GM21528 (cell line): Measurements from ENCODE around the gene ZNF862.

ENCODE experiments used
- ATAC-seq: cut with Tn5 transposase; IDR thresholded peaks from one replicate; pipeline ENCODE4 v1.9.1; 2021; ENCODE audit warnings: mild to moderate bottlenecking, moderate library complexity; ENCODE audit not compliant: unreplicated experiment, low FRiP score

The ZNF862 gene

GRCh38 chr7:149838224-149838991, at the start of gene ZNF862:
ZNF862 (plus strand) TSS chr7:149838375; CDS start chr7:149838612, 237 bp downstream.
- ATAC-seq = peak; percentile 97

GRCh38 chr7:149789101-149789500, 49.1 kb upstream of the ZNF862 start:
- ATAC-seq = no peak

GRCh38 chr7:149790146-149790548, 48.0 kb upstream of the ZNF862 start:
- no peak for ATAC-seq

DNA sequence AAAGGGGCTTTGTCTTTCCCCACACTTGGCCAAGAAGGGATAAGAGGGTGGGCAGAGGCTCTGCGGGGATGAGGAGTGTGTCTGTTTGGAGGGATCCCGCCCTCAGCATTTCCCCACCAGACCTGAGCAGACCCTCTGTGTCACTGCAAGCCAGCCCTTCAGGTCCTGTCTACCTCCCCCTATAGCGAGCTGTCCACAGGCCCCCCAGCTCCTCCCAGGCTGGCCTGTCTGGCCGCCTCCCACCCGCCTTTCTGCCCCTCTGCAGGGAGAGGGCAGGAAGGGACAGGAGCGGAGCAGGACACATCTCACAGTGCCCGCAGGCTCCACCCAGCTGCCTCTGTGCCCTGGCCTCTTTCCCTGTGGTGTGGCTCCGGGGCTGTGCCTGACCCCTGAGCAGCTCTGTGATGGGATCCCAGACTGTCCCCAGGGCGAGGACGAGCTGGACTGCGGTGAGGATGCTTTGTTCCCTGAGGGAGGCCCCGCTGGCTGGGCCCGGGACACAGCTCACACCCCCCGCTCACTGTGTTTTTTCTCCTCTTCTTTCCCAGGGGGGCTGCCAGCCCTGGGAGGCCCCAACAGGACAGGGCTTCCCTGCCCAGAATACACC, 47.3 kb upstream of the ZNF862 start:
- ATAC-seq = no peak

DNA sequence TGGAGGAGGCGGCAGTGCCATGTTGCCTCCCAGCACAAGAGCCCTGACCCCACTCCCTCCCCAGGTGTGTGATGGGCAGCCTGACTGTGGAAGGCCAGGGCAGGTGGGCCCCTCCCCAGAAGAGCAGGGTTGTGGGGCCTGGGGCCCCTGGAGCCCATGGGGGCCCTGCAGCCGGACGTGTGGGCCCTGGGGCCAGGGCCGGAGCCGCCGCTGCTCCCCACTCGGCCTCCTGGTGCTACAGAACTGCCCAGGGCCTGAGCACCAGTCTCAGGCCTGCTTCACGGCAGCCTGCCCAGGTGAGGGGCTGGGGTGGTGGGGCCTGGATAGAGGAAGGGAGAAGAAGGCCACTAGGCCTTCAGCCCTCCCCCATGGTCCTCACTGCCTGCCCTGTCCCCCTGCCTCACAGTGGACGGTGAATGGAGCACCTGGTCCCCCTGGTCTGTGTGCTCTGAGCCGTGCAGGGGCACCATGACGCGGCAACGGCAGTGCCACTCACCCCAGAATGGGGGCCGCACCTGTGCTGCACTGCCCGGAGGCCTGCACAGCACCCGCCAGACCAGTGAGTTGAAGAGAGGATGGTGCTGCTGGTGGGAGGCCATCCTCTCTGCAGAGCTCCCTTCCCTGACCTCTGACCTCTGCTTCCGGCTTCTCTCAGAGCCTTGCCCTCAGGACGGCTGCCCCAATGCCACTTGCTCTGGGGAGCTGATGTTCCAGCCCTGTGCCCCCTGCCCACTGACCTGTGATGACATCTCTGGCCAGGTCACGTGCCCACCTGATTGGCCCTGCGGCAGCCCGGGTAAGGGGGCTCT, 46.6 kb upstream of the ZNF862 start:
- no peak for ATAC-seq

DNA sequence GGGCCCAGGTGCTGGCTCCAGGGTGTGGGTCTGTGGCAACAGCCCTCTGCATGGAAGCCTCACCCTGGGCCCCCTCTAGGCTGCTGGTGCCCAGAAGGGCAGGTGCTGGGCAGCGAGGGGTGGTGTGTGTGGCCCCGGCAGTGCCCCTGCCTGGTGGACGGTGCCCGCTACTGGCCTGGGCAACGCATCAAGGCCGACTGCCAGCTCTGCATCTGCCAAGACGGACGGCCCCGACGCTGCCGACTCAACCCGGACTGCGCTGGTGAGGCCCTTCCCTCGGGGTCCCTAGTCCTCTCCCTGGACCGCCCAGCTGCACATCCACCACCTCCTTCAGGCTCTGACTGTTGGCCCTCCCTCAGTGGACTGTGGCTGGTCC, 46.0 kb upstream of the ZNF862 start:
- ATAC-seq = no peak

DNA sequence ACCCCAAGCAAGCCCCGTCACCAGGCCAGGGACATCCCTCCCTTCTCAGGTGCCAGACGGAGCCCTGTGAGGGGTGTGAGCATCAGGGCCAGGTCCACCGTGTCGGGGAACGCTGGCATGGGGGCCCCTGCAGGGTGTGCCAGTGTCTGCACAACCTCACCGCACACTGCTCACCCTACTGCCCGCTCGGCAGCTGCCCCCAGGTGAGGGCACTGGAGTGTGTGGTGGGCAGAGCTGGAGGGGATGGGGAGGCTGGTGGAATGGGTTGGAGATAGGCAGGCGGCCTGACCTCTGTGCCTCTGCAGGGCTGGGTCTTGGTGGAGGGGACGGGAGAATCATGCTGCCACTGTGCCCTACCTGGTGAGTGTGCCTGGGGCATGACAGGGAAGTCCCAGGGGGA, 44.9 kb upstream of the ZNF862 start:
- no peak for ATAC-seq

- ATAC-seq = no peak
These were observed 43.5 kb upstream of the ZNF862 start for GRCh38 chr7:149794661-149795060.

GRCh38 chr7:149795126-149795525, 43.0 kb upstream of the ZNF862 start:
- ATAC-seq = no peak

- ATAC-seq = no peak
These were observed 41.8 kb upstream of the ZNF862 start for GRCh38 chr7:149796287-149796860.

GRCh38 chr7:149797771-149798170, 40.4 kb upstream of the ZNF862 start:
- ATAC-seq = no peak

GRCh38 chr7:149799397-149800168, 38.6 kb upstream of the ZNF862 start:
- ATAC-seq = no peak

DNA sequence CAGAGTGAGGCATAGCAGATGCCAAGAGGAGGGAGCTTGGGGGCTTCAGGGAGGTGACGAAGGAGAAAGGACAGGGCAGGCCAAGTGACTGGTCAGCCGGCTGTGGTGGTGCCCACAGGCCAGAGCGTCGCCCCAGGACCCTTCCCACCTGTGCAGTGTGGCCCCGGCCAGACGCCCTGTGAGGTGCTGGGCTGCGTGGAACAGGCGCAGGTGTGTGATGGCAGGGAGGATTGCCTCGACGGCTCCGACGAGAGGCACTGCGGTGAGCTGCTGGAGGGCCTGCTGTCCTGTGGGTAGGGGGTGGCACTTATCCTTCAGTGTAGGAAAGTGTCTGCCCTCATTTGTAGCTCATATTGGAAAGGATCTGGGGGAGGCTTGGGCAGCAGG, 38.0 kb upstream of the ZNF862 start:
- ATAC-seq = no peak

DNA sequence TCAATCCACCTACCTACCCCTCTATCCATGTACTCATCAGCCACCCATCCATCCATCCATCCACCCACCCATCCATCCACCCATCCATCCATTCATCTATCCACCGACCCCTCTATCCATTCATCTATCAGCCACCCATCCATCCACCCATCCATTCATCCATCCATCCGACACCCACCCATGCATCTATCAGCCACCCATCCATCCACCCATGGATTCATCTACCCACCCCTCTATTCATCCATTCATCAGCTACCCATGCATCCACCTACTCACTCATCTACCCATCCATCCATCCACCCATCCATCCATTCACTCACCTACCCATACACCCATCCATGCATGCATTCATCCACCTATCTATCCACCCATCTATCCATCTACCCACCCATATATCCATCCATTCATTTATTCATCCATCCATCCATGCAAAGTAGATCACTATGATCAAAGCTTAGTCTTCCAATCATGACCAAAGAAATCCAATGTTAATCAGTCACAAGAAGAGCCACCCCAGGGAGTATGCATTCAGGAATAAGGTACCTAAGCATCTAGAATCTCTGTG, 37.1 kb upstream of the ZNF862 start:
- ATAC-seq = no peak

DNA sequence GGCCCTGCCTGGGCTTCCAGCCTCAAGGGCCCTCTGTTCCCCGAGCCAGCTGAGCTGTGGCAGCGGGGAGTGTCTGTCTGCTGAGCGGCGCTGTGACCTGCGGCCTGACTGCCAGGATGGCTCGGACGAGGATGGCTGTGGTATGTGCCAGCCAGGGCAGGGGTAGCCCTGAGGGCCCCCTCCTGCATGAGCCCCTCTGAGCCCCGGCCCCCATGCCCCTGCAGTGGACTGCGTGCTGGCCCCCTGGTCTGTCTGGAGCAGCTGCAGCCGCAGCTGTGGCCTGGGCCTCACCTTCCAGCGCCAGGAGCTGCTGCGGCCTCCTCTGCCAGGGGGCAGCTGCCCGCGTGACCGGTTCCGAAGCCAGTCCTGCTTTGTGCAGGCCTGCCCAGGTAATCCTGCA, 36.4 kb upstream of the ZNF862 start:
- no peak for ATAC-seq

GRCh38 chr7:149802966-149803365, 35.2 kb upstream of the ZNF862 start:
- ATAC-seq = no peak

DNA sequence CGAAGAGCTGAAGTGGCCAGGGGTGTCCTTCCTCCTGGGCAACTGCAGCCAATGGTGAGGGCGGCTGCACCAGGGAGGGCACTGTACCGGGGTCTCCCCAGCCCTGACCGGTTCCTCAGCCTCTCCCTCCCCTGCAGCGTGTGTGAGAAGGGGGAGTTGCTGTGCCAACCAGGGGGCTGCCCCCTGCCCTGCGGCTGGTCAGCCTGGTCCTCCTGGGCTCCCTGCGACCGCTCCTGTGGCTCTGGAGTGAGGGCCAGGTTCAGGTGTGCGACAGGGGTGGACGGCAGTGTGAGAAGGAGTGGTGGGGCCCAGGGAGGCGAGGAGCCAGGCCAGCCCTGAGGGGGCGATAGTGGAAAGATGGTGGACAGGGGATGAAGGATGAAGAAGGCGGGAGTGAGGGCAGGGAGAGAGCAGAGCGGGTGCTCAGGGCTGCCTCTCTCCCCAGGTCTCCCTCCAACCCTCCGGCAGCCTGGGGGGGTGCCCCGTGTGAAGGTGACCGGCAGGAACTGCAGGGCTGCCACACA, 34.6 kb upstream of the ZNF862 start:
- ATAC-seq = no peak

DNA sequence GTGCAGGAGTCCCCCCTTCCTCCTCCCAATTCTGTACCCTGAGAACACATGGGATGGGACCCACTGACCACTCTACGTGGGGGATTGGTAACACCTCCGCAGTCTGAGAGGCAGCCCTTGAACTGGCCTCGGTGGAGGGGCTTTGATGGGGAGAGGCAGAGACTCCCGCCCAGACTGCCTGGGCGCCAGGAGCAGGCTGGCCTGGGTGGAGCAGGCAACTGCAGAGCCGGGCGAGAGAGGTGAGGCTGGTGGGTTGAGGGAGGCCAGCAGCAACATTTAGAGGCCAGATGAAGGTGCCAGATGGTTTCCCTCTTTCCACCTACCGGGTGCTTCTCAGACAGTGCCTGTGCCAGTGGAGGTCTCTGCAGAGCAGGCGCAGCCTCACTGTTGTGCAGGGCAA, 34.1 kb upstream of the ZNF862 start:
- no peak for ATAC-seq

DNA sequence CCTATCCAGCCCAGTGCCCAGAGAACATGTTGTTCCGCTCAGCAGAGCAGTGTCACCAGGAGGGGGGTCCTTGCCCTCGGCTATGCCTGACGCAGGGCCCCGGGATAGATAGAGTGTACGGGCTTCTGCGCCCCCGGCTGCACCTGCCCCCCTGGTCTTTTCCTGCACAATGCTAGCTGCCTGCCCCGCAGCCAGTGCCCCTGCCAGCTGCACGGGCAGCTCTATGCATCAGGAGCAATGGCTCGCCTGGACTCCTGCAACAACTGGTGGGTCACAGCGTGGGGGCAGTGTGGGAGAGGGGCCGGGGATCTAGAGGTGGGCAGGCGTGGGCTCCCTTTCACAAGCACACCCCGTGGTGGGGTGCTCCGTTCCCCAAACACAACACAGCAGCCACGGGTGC, 31.4 kb upstream of the ZNF862 start:
- ATAC-seq = no peak

GRCh38 chr7:149808311-149808710, 29.9 kb upstream of the ZNF862 start:
- no peak for ATAC-seq
